Measurements from ENCODE around the gene SPINT4.
"Not testable (repeated sequence)": the region's sequence is repeated elsewhere in the genome, so short reads cannot be mapped to it uniquely, and the experiment has no call there.

SPINT4 gene

GRCh38 chr20:45722047-45722446 lies at the start of gene SPINT4:
Gene SPINT4 (plus strand): TSS chr20:45722347. CDS start chr20:45722368, 21 bp downstream.
- no peak for DNase-seq (ENCODE audit: low spot score)

GRCh38 chr20:45672765-45673164 lies 49.4 kb upstream of the SPINT4 start:
- DNase-seq (ENCODE audit: low spot score): no peak

DNA sequence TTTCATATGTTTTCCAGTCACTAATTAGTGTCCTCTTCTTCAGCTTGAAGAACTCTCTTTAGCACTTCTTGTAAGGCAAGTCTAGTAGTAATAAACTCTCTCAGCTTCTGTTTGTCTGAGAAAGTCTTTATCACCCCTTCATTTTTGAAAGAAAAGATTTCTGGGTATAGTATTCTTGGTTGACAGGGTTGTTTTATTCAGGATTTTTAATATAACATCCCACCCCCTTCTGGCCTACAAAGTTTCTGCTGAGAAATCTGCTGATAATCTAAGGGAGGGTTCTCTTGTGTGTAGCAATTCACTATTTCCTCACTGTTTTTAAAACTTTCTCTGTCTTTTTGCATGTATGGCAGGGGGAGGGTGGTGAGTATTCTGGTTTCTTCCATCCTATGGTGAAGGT lies 42.5 kb upstream of the SPINT4 start:
- DNase-seq (ENCODE audit: low spot score): no peak

- DNase-seq (ENCODE audit: low spot score): no peak
Observed at GRCh38 chr20:45685896-45686295, 36.3 kb upstream of the SPINT4 start.

DNA sequence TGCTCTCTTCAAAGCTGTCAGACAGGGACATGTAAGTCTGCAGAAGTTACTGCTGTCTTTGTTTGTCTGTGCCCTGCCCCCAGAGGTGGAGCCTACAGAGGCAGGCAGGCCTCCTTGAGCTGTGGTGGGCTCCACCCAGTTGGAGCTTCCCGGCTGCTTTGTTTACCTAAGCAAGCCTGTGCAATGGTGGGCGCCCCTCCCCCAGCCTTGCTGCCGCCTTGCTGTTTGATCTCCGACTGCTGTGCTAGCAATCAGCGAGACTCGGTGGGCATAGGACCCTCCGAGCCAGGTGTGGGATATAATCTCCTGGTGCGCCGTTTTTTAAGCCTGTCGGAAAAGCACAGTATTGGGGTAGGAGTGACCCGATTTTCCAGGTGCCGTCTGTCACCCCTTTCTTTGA lies 28.8 kb upstream of the SPINT4 start:
- not testable (repeated sequence) for DNase-seq (ENCODE audit: low spot score)

- no peak for DNase-seq (ENCODE audit: low spot score)
Observed at GRCh38 chr20:45695496-45695895, 26.7 kb upstream of the SPINT4 start.

- no peak for DNase-seq (ENCODE audit: low spot score)
Observed at GRCh38 chr20:45701104-45701503, 21.0 kb upstream of the SPINT4 start.

GRCh38 chr20:45701873-45702272 lies 20.3 kb upstream of the SPINT4 start, which contains the start of gene WFDC13:
Gene WFDC13 (plus strand): TSS chr20:45702038. CDS start chr20:45702124, 86 bp downstream.
- DNase-seq (ENCODE audit: low spot score): no peak

DNA sequence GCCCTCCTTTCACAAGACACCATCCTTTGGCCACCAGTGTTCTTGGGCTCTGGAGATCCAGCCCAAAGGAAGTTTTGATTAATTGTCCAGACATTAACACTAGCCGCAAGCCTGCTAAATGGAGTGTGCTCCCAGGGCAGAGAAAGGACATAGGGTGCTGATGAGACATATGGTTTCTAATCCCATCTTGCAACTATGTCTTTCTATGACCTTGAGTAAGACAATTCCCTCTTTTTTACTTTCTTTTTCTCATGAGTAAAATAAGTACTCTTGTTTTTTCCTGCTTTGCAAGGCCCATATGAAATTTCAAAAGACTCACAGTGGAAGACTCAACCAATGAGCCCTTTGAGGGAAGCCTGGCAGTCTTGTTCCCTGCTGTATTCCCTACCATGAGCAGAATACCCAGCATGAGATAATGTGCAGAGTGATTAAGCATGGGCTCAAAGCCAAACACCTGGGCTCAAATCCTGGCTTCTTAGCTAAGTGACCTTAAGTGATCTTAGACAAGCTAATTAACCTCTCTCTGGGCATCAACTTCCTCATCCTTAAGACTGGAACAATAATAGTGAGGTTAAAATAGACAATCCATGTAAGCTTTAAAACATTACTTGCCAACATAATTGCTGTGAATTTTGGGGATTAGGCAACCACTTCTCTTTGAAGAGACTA lies 17.0 kb upstream of the SPINT4 start, which contains the start of gene WFDC10B:
Gene WFDC10B (minus strand): TSS at position 51 of the 669 bp plus-strand sequence. CDS start 19,027 bp downstream, outside the sequence.
- DNase-seq (ENCODE audit: low spot score): no peak

DNA sequence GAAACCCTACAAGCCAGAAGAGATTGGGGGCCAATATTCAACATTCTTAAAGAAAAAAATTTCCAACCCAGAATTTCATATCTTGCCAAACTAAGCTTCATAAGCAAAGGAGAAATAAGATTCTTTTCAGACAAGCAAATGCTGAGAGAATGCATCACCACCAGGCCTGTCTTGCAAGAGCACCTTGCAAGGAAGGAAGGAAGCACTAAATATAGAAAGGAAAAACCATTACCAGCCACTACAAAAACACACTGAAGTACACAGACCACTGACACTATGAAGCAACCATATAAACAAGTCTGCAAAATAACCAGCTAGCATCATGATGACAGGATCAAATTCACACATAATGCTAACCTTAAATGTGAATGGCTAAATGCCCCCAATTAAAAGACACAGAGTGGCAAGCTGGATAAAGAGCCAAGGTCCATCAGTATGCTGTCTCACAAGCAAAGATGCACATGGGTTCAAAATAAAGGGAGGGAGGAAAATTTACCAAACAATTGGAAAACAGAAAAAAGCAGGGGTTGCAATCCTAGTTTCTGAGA lies 5.9 kb upstream of the SPINT4 start:
- DNase-seq (ENCODE audit: low spot score): not testable (repeated sequence)

DNA sequence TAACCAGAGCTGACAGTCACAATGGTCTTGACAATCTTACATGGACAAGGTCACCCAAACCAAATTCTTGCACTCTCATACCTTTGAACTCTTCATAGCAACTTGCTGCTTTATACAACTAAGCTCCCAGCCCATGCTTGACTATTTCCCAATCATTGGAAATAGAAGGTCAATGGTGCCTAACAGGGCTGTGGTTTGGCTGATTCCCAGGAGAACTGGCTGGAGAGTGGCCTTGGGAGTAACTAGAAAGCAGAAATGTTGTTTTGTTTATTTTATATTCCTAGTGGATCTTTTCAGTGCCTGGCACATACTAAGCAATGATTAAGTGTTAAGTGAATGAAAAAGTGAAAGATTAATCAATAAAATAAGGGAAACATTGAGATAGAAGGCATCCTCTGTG lies 3.0 kb downstream of the SPINT4 start:
- no peak for DNase-seq (ENCODE audit: low spot score)

GRCh38 chr20:45727044-45727443 lies 4.9 kb downstream of the SPINT4 start:
- DNase-seq (ENCODE audit: low spot score): no peak

DNA sequence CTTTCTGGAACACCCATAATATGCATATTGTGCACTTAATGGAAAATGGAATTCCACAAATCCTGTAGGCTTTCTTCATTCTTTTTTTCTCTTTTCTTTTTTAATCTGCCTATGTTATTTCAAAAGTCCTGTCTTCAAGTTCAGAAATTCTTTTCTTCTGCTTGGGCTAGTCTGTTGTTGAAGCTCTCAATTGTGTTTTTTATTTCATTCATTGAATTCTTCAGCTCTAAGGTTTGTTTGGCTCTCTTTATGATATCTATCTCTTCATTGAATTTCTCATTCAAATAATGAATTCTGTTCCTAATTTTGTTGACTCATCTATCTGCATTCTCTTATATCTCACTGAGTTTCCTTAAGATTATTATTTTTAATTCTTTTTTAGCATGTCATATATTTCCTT lies 10.1 kb downstream of the SPINT4 start:
- no peak for DNase-seq (ENCODE audit: low spot score)

DNA sequence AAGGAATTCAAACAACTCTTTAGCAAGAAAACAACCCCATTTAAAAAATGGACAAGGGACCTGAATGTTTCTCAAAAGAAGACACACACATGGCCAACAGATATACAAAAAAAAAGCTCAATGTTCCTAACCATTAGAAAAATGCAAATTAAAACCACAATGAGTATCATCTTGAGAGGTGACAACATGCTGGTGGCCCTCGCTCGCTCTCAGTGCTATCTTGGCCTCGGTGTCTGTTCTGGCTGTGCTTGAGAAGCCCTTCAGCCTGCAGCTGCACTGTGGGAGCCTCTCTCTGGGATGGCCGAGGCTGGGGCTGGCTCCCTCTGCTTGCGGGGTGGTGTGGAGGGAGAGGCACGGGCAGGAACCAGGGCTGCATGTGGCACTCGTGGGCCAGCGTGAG lies 13.4 kb downstream of the SPINT4 start:
- no peak for DNase-seq (ENCODE audit: low spot score)

GRCh38 chr20:45735988-45736387 lies 13.8 kb downstream of the SPINT4 start:
- no peak for DNase-seq (ENCODE audit: low spot score)

- DNase-seq (ENCODE audit: low spot score): no peak
Observed at GRCh38 chr20:45742596-45742995, 20.4 kb downstream of the SPINT4 start.

GRCh38 chr20:45745015-45745414 lies 22.9 kb downstream of the SPINT4 start:
- DNase-seq (ENCODE audit: low spot score): no peak

GRCh38 chr20:45751721-45752120 lies 29.6 kb downstream of the SPINT4 start:
- no peak for DNase-seq (ENCODE audit: low spot score)

- no peak for DNase-seq (ENCODE audit: low spot score)
Observed at GRCh38 chr20:45752746-45753145, 30.6 kb downstream of the SPINT4 start.

DNA sequence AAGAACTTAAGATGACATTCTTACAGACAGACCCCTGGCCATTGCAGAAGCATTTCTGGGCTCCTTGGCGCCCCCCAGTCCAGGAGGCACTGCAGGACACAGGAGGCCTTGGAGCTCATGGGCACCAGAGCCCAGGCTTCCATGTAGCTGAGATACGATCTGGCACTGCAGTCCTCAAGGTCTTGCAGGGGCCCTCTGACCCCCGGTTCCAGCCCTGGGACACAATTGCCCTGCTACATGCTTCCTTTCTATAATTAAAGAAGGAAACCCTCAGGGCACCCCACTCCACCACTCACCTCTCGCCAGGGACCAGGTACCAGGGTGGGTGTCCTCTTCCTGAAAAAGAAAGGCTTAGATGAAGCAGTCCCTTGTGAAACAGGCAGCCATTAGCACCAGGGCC lies 35.9 kb downstream of the SPINT4 start:
- no peak for DNase-seq (ENCODE audit: low spot score)

DNA sequence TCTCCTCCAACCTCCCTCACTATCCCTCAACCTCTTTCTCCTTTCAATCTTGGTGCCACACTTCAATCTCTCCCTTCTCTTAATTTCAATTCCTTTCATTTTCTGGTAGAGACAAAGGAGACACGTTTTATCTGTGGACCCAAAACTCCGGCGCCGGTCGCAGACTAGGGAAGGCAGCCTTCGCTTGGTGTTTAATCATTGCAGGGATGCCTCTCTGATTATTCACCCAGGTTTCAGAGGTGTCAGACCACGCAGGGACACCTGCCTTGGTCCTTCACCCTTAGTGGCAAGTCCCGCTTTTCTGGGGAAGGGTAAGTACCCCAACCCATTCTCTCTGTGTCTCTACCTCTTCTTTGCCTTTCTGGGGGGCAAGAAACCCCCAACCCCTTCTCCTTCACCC lies 37.8 kb downstream of the SPINT4 start:
- not testable (repeated sequence) for DNase-seq (ENCODE audit: low spot score)

GRCh38 chr20:45761966-45762365 lies 39.8 kb downstream of the SPINT4 start:
- DNase-seq (ENCODE audit: low spot score): not testable (repeated sequence)

- DNase-seq (ENCODE audit: low spot score): not testable (repeated sequence)
Observed at GRCh38 chr20:45764618-45765282, 42.6 kb downstream of the SPINT4 start.
